H1 (cell line): ENCODE results near the gene MBOAT2. TPM values are rescaled to one million over a fixed set of nuclear protein-coding genes. Genes with fewer than 3 reads are reported as not detected.

Source experiments
- CTCF ChIA-PET: fragments of 300-600 bp; sonication (Branson Sonifier 250); formaldehyde crosslinking; loops from one replicate; lab custom pipeline; 2021; ENCODE audit not compliant: partially characterized antibody; lab: Charles Lee
- POLR2A ChIA-PET: fragments of 300-600 bp; sonication (Branson Sonifier 250); formaldehyde crosslinking; loops from one replicate; lab custom pipeline; 2021; ENCODE audit warnings: inconsistent platforms; ENCODE audit not compliant: partially characterized antibody; lab: Charles Lee
- DNase-seq, 2 experiments: peaks; one replicate each; pipeline versions ENCODE4 v3.0.0 to v3.0.0-alpha.2; 2010 to 2022; ENCODE audit warnings: low spot score in 2 of 2, low read depth in 1 of 2, mixed read lengths in 1 of 2
- FAIRE-seq: peaks from 2 replicates; lab custom pipeline; 2011; peaks lifted over from hg19 to GRCh38; lab: Jason Lieb, UNC
- H2AFZ ChIP-seq: 2 replicates; pipeline ENCODE4 v1.8.1; 2012; ENCODE audit warnings: low read length, inconsistent platforms
- H2AK5ac ChIP-seq: 2 replicates; pipeline ENCODE4 v1.6.1; 2013; ENCODE audit warnings: low read depth, low read length
- H2BK120ac ChIP-seq: replicated peaks from 2 replicates; pipeline ENCODE3; 2013; ENCODE audit warnings: low read depth, low read length, inconsistent platforms
- H2BK12ac ChIP-seq: 2 replicates; pipeline ENCODE4 v1.6.1; 2013; ENCODE audit warnings: low read depth, low read length
- H2BK15ac ChIP-seq: 2 replicates; pipeline ENCODE4 v1.6.1; 2013; ENCODE audit warnings: low read length
- H2BK20ac ChIP-seq: 2 replicates; pipeline ENCODE4 v1.6.1; 2013; ENCODE audit warnings: low read length
- H2BK5ac ChIP-seq: 2 replicates; pipeline ENCODE4 v1.6.1; 2013; ENCODE audit warnings: low read depth, low read length
- H3K14ac ChIP-seq: 2 replicates; pipeline ENCODE4 v1.6.1; 2013; ENCODE audit warnings: inconsistent platforms; ENCODE audit not compliant: insufficient read length
- H3K18ac ChIP-seq: 2 replicates; pipeline ENCODE4 v1.6.1; 2013; ENCODE audit warnings: low read length; ENCODE audit errors: extremely low read depth
- H3K23ac ChIP-seq: 2 replicates; pipeline ENCODE4 v1.6.1; 2013; ENCODE audit warnings: inconsistent platforms; ENCODE audit not compliant: insufficient read length
- H3K23me2 ChIP-seq: 2 replicates; pipeline ENCODE4 v1.6.1; 2013; ENCODE audit warnings: low read depth, low read length
- H3K27ac ChIP-seq: 2 replicates; pipeline ENCODE4 v1.6.1; 2011; ENCODE audit warnings: low read depth, low read length, inconsistent platforms
- H3K27me3 ChIP-seq, 4 experiments: replicated peaks in 1 of 4; 1 replicate in 1 of 4; 2 replicates in 3 of 4; pipeline versions ENCODE4 v1.6.1 to v1.8.1; 2011 to 2013; ENCODE audit warnings: low read length in 3 of 4, mild to moderate bottlenecking in 3 of 4, inconsistent platforms in 2 of 4, mixed read lengths in 2 of 4, moderate library complexity in 1 of 4; ENCODE audit not compliant: control insufficient read depth in 3 of 4, insufficient read depth in 3 of 4; ENCODE audit errors: extremely low read depth in 1 of 4
- H3K36me3 ChIP-seq, 4 experiments: 2 replicates each; pipeline versions ENCODE4 v1.6.1 to v1.8.1; 2011 to 2013; ENCODE audit warnings: mild to moderate bottlenecking in 4 of 4, low read length in 3 of 4, moderate library complexity in 2 of 4, control low read depth in 1 of 4, inconsistent platforms in 1 of 4; ENCODE audit not compliant: insufficient read depth in 4 of 4, control insufficient read depth in 2 of 4
- H3K4ac ChIP-seq: replicated peaks from 2 replicates; pipeline ENCODE3; 2013; ENCODE audit warnings: low read length, low read depth, mixed read lengths, inconsistent platforms; ENCODE audit not compliant: insufficient read length
- H3K4me1 ChIP-seq, 4 experiments: replicated peaks in 1 of 4; 1 replicate in 1 of 4; 2 replicates in 3 of 4; pipeline versions ENCODE4 v1.6.1 to v1.8.1; 2011 to 2013; ENCODE audit warnings: low read length in 3 of 4, inconsistent platforms in 2 of 4, mixed read lengths in 1 of 4; ENCODE audit not compliant: insufficient read depth in 4 of 4, control insufficient read depth in 3 of 4
- H3K4me2 ChIP-seq, 2 experiments: 2 replicates each; pipeline versions ENCODE4 v1.6.1 to v1.8.1; 2011 to 2013; ENCODE audit warnings: low read depth in 2 of 2, low read length in 2 of 2, control low read depth in 1 of 2, inconsistent platforms in 1 of 2, mild to moderate bottlenecking in 1 of 2; ENCODE audit not compliant: insufficient read depth in 1 of 2
- H3K4me3 ChIP-seq, 4 experiments: fragments of 200-600, 300-600 bp in 1 of 4; sonication (generic), shearing (Covaris generic), sonication (Bioruptor Twin) in 1 of 4; 2 replicates each; pipeline versions ENCODE4 v1.5.1 to v1.8.1; 2011 to 2016; ENCODE audit warnings: low read length in 4 of 4, low read depth in 3 of 4, control low read depth in 2 of 4, inconsistent platforms in 2 of 4, mild to moderate bottlenecking in 2 of 4, mixed read lengths in 1 of 4, moderate library complexity in 1 of 4; ENCODE audit not compliant: insufficient read depth in 2 of 4; ENCODE audit errors: extremely low read depth in 1 of 4
- H3K56ac ChIP-seq: replicated peaks from 2 replicates; pipeline ENCODE3; 2013; ENCODE audit warnings: low read depth, mild to moderate bottlenecking, mixed read lengths, low read length, inconsistent platforms; ENCODE audit not compliant: insufficient read length
- H3K79me1 ChIP-seq: 2 replicates; pipeline ENCODE4 v1.6.1; 2013; ENCODE audit warnings: low read depth, low read length, control low read depth
- H3K79me2 ChIP-seq, 2 experiments: 2 replicates each; pipeline versions ENCODE4 v1.6.1 to v1.8.1; 2012 to 2013; ENCODE audit warnings: low read length in 2 of 2, mild to moderate bottlenecking in 2 of 2, inconsistent platforms in 1 of 2; ENCODE audit not compliant: insufficient read depth in 2 of 2, control insufficient read depth in 1 of 2
- H3K9ac ChIP-seq, 4 experiments: replicated peaks in 1 of 4; 1 replicate in 1 of 4; 2 replicates in 3 of 4; pipeline versions ENCODE4 v1.6.1 to v1.8.1; 2011 to 2013; ENCODE audit warnings: low read depth in 3 of 4, low read length in 3 of 4, control low read depth in 2 of 4, mild to moderate bottlenecking in 2 of 4, moderate library complexity in 2 of 4, inconsistent platforms in 1 of 4; ENCODE audit errors: extremely low read depth in 1 of 4
- H3K9me3 ChIP-seq, 2 experiments: 2 replicates each; pipeline versions ENCODE4 v1.6.1 to v1.8.1; 2012 to 2013; ENCODE audit warnings: mild to moderate bottlenecking in 2 of 2, moderate library complexity in 2 of 2, control low read depth in 1 of 2, inconsistent platforms in 1 of 2, low read depth in 1 of 2, low read length in 1 of 2, mixed read lengths in 1 of 2; ENCODE audit not compliant: insufficient read depth in 2 of 2
- H4K20me1 ChIP-seq, 2 experiments: replicated peaks in 1 of 2; 2 replicates each; pipeline versions ENCODE3 to v1.8.1; 2011 to 2013; ENCODE audit warnings: inconsistent platforms in 2 of 2, low read length in 2 of 2, mild to moderate bottlenecking in 1 of 2; ENCODE audit not compliant: insufficient read depth in 2 of 2, control insufficient read depth in 1 of 2
- H4K5ac ChIP-seq: 2 replicates; pipeline ENCODE4 v1.6.1; 2013; ENCODE audit warnings: low read length, low read depth, mixed read lengths, inconsistent platforms; ENCODE audit not compliant: insufficient read length
- H4K8ac ChIP-seq: 2 replicates; pipeline ENCODE4 v1.8.0; 2013; ENCODE audit warnings: mild to moderate bottlenecking, moderate library complexity, low read length, inconsistent platforms; ENCODE audit not compliant: insufficient read depth; ENCODE audit errors: extremely low read depth
- H4K91ac ChIP-seq: replicated peaks from 2 replicates; pipeline ENCODE3; 2013; ENCODE audit warnings: low read length, mixed read lengths, inconsistent platforms; ENCODE audit not compliant: insufficient read length
- ATF2 ChIP-seq: IDR thresholded peaks from 2 replicates; pipeline ENCODE4 v1.6.1; 2012; ENCODE audit warnings: low read length, inconsistent platforms
- CHD2 ChIP-seq: IDR thresholded peaks from 2 replicates; pipeline ENCODE4 v1.6.1; 2012; ENCODE audit warnings: low read length, improper control_type of control experiment
- EP300 ChIP-seq, 2 experiments: IDR thresholded peaks; 1 replicate in 1 of 2; 2 replicates in 1 of 2; pipeline ENCODE4 v1.6.1; 2011 to 2012; ENCODE audit warnings: low read depth in 2 of 2, low read length in 2 of 2, mild to moderate bottlenecking in 2 of 2, borderline replicate concordance in 1 of 2, inconsistent platforms in 1 of 2, moderate library complexity in 1 of 2
- GABPA ChIP-seq: IDR thresholded peaks from 2 replicates; pipeline ENCODE4 v1.6.1; 2011; ENCODE audit warnings: mild to moderate bottlenecking, low read length, moderate library complexity, borderline replicate concordance; ENCODE audit not compliant: insufficient read depth
- JUN ChIP-seq: IDR thresholded peaks from 2 replicates; pipeline ENCODE4 v1.6.1; 2011; ENCODE audit warnings: low read depth, mild to moderate bottlenecking, improper control_type of control experiment, low read length
- KDM1A ChIP-seq: fragments of 200-600, 300-600 bp; sonication (generic); IDR thresholded peaks from 2 replicates; pipeline ENCODE4 v1.7.1; 2016; ENCODE audit warnings: mild to moderate bottlenecking, low read length, borderline replicate concordance
- NRF1 ChIP-seq: IDR thresholded peaks from 2 replicates; pipeline ENCODE4 v1.6.1; 2011; ENCODE audit warnings: mild to moderate bottlenecking, low read depth, low read length, improper control_type of control experiment
- POLR2A ChIP-seq, 2 experiments: IDR thresholded peaks; 1 replicate in 1 of 2; 2 replicates in 1 of 2; pipeline ENCODE4 v1.6.1; 2011; ENCODE audit warnings: low read depth in 2 of 2, low read length in 2 of 2, mild to moderate bottlenecking in 2 of 2; ENCODE audit errors: control extremely low read depth in 1 of 2
- POU5F1 ChIP-seq: IDR thresholded peaks from 2 replicates; pipeline ENCODE4 v1.6.1; 2011; ENCODE audit warnings: low read depth, mild to moderate bottlenecking, low read length, moderate library complexity
- RBBP5 ChIP-seq: IDR thresholded peaks from 2 replicates; pipeline ENCODE4 v1.7.1; 2012; ENCODE audit warnings: low read depth, mild to moderate bottlenecking, inconsistent platforms, low read length, moderate library complexity, borderline replicate concordance
- TEAD4 ChIP-seq: IDR thresholded peaks from 2 replicates; pipeline ENCODE4 v1.6.1; 2012; ENCODE audit warnings: low read depth, low read length, inconsistent platforms, mixed read lengths
- USF2 ChIP-seq: IDR thresholded peaks from 2 replicates; pipeline ENCODE4 v1.6.1; 2011; ENCODE audit warnings: low read length, improper control_type of control experiment
- polyA plus RNA-seq, 7 experiments: library from polyadenylated mRNA; depleted of rRNA in 3 of 7; stranded (reverse) in 5 of 7; unstranded in 2 of 7; fragments of >200 nt in 5 of 7; fragments of 200-250 nt in 2 of 7; gene quantifications; 1 replicate in 5 of 7; 2 replicates in 1 of 7; 4 replicates in 1 of 7; pipeline versions ENCODE4 v1.2.1 to v1.2.3, GENCODE V29; 2011 to 2013; ENCODE audit warnings: missing spikeins in 2 of 7, mixed read lengths in 2 of 7
- total RNA-seq: library from RNA; stranded (reverse); fragmentation: NEBNext Ultra II Directional; extraction: Animal tissue kit (Norgen Biotek cat#: 25700); gene quantifications from 2 replicates; pipeline ENCODE4 v1.2.1, GENCODE V29; 2021

MBOAT2 gene
- total and polyA plus RNA-seq, 2 of the 8 experiments (the other 6 are each of a cell fraction or from before 2014, with no cell fraction given), result 11.2 to 23.4 TPM

- no peak overlapping the region for H2BK20ac ChIP-seq
- no peaks in the 10 kb centered on the region for H3K9me3 ChIP-seq
- no peak overlapping the region for H3K27ac ChIP-seq
- H3K23me2 ChIP-seq, result no peaks in the 10 kb centered on the region
- H4K91ac ChIP-seq, result no peak overlapping the region
- no peak overlapping the region for H3K23ac ChIP-seq
- ChIA-PET POLR2A (no interaction called here), CTCF (interaction anchor here (0.6 to 1.3 kb wide), 5 partner anchors 26 to 408 kb away, joined by 3 to 4 read pairs (median 3); no protein-coding TSS in a partner anchor)
- H2AFZ ChIP-seq, result no peak overlapping the region
- H2AK5ac ChIP-seq, result no peak overlapping the region
- peaks cover 0 to 3% (median 0%) of the 10 kb centered on the region in 4 experiments; a peak in 1 of 8 replicates for H3K36me3 ChIP-seq
- H3K79me2 ChIP-seq, result no peaks in the 10 kb centered on the region
- H3K18ac ChIP-seq, result no peak overlapping the region
- H2BK15ac ChIP-seq, result no peak overlapping the region
- H3K14ac ChIP-seq, result no peak overlapping the region
- H3K27me3 ChIP-seq, result no peaks in the 10 kb centered on the region
- H3K4me3 ChIP-seq, result no peak overlapping the region
- H3K4me2 ChIP-seq, result no peak overlapping the region
- no peaks in the 10 kb centered on the region for H3K79me1 ChIP-seq
- no peak overlapping the region for H3K56ac ChIP-seq
- no peak overlapping the region for H4K5ac ChIP-seq
- no peak overlapping the region for H2BK5ac ChIP-seq
- H3K9ac ChIP-seq, result no peak overlapping the region
- no peak overlapping the region for H4K8ac ChIP-seq
- FAIRE-seq (no peak), DNase-seq (no peak)
- no peaks in the 10 kb centered on the region for H4K20me1 ChIP-seq
- no peak overlapping the region for H2BK120ac ChIP-seq
- no peaks in the 10 kb centered on the region for H3K4me1 ChIP-seq
- H2BK12ac ChIP-seq, result no peak overlapping the region
- H3K4ac ChIP-seq, result no peak overlapping the region
- TF ChIP-seq EP300 (IDR thresholded peaks at IDR 0.05; ENCODE audit: borderline replicate concordance in 1 of 2, low read depth in 2 of 2, low read length in 2 of 2) (no peak), CHD2 (no peak), RBBP5 (no peak), KDM1A (no peak), USF2 (no peak), JUN (no peak), POLR2A (IDR thresholded peaks at IDR 0.05; ENCODE audit: control extremely low read depth in 1 of 2, low read depth in 2 of 2, low read length in 2 of 2) (no peak), POU5F1 (no peak), ATF2 (no peak), TEAD4 (no peak), GABPA (no peak), NRF1 (no peak)
These were observed 126.9 kb downstream of the MBOAT2 start for GRCh38 chr2:8876628-8877027.
